EH (cell line): ENCODE results near the gene TMCC1.
"Not testable (repeated sequence)": the region's sequence is repeated elsewhere in the genome, so short reads cannot be mapped to it uniquely, and the experiment has no call there.

Source experiments
- DNase-seq: peaks from one replicate; pipeline ENCODE4 v3.0.0-alpha.2; 2015; ENCODE audit warnings: low read depth

TMCC1 gene

DNA sequence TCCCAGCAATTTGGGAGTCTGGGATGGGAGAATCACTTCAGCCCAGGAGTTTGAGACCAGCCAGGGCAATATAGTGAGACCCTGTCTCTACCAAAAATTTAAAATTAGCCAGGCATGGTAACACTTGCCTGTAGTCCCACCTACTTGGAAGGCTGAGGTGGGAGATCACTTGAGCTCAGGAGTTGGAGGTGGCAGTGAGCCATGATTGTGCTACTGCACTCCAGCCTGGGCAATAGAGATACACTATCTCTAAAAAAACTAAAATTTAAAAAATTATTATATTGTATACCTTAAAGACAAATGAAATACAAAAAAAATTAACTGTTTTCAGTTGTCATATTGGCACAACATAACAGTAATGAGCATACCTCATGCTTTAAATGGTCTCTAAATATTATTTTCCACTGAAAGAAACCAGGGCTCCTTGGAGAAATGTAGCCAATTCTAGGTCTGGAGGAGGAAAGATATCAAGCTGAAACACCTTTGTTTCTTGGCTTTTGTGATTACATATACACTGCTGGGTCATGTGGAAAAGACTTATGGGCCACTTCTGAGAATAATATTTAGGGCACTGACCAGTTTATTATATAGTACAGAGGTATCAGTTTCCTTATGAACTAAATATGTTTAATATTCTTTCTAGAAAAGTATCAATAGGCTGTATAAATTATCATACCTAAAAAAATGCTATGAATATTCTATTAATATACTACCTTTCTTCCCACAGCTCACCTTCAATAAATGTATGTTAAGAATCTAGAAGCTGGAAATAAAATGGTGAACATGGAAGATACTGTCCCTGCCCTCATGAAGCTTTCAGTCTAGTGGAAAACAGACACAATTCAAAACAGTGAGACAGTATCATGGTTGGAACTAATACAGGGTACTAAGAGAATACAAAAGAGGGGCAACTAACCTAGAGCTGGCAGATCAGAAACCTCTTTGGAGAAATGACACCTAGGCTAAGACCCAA, 119.5 kb downstream of the TMCC1 start:
- no peak for DNase-seq

- no peak for DNase-seq
These were observed 122.9 kb downstream of the TMCC1 start for GRCh38 chr3:129770604-129771003.

DNA sequence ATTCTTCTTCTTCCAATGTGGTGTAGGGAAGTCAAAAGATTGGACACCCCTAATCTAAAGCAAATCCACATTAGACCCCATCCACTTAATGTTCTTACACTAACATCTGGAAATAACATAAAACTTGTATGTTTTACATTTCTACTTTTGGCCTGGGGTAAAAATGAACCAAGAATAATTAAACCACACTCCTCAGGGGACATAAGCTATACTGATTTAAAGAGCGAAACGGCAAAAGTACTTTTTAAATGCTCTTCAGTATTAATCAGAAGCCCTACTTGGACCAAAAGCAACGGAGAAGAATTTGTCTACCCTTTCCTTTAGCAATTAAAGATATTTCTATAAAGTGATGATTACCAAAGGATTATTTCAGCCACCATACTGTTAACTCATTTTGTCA, 123.9 kb downstream of the TMCC1 start:
- no peak for DNase-seq

DNA sequence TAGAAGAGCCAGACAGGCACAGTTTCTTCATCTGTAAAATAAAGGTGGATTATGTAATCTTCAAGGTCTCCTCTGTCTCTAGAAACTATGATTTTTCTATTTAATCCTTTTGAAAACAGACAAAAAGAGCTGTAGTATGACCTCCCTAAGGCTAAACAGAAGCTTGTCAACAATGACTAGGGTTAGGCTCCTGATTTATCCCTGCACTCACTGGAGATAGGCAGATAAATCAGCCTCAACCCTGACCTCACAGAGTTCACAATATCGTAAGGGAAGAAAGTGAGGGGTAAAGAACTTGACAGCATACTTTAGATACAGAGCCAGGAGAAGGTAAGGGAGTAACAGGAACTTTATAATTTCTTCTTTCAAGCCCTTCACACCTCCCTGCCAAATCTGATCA, 124.8 kb downstream of the TMCC1 start:
- no peak for DNase-seq

DNA sequence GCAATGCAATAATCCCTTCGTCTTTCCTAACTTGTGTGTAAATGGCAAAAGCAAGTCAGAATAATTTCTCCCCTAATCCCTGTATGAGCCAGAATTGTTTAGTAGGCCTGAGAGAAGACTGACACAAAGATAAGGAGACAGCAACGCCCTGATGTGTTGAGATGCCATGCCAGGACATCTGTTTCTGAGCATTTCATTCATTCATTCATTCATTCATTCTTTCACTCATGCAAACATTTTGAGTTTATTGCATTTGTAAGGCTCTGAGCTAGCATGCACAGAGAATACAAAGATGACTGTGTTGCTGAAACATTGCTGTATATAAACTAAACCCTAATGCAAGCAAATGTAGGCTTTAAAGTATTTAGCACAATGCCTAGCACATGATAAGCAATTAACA, 127.4 kb downstream of the TMCC1 start:
- DNase-seq: no peak

GRCh38 chr3:129764090-129764489, 129.4 kb downstream of the TMCC1 start:
- no peak for DNase-seq

- no peak for DNase-seq
These were observed 134.7 kb downstream of the TMCC1 start for GRCh38 chr3:129758785-129759320.

DNA sequence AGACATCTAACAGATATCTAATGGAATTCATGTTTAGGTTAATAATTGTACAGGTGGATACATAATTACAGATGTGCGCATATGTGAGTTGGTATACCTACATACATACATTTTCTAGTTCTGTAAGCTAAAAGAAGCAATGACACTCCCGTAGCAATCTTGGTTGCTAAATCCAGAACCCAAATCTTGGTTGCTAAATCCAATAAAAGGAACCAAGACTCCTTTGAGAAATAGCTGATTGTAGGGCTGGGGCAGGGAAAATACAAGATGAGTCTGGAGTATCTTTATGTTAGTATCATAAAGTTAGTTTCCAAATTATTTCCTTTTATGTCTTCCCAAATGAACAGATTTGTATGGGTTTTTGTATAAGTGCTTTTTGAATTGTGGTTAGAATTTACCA, 135.2 kb downstream of the TMCC1 start:
- no peak for DNase-seq

GRCh38 chr3:129756871-129757270, 136.6 kb downstream of the TMCC1 start:
- peak; percentile 75 for DNase-seq

DNA sequence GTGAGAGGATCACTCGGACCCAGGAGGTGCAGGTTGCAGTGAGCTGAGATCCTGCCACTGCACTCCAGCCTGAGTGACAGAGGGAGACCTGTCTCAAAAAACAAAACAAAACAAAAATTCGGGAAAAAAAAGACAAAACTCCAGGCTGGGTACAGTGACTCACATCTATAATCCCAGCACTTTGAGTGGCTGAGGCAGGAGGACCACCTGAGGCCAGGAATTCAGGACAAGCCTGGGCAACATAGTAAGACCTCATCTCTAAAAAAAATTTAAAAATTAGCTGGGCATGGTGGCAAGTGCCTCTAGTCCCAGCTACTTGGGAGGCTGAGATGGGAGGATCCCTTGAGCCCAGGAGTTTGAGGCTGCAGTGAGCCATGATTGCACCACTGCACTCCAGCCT, 142.4 kb downstream of the TMCC1 start:
- not testable (repeated sequence) for DNase-seq

DNA sequence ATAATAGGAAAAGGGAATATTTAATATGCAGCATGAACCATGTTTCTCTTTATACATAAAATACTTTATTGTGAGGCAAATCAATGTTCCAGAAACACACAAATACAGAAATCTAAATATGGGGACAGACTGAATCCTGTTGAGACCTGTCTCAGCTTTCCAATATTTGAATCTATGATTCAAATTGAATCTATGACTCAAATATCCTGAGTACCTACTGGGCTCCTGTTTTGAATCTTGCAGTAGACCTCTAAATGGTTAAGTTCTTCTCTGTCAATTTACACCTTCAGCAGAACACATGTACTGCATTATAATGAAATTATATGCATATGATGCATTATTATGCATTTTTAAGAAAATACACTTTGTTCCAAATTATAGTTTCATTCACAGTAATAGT, 143.8 kb downstream of the TMCC1 start:
- no peak for DNase-seq

DNA sequence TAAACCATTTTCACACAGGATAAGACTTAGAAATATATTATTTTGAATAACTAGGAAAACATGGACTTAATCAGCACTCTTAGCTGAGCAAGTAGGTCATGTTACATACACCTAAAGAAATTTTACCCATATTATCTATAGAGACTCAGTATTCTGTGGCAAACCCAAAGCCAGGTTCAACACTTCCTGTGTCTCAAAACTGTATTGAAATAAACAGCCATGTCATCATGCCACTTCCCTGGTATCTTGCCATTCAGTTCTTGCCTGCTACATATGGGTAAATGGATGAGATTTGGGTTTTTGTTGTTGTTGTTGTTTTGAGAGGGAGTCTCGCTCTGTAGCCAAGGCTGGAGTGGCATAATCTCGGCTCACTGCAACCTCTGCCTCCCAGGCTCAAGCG, 145.5 kb downstream of the TMCC1 start:
- DNase-seq: no peak

GRCh38 chr3:129747136-129747535, 146.4 kb downstream of the TMCC1 start:
- no peak for DNase-seq

GRCh38 chr3:129746629-129747028, 146.9 kb downstream of the TMCC1 start:
- no peak for DNase-seq

DNA sequence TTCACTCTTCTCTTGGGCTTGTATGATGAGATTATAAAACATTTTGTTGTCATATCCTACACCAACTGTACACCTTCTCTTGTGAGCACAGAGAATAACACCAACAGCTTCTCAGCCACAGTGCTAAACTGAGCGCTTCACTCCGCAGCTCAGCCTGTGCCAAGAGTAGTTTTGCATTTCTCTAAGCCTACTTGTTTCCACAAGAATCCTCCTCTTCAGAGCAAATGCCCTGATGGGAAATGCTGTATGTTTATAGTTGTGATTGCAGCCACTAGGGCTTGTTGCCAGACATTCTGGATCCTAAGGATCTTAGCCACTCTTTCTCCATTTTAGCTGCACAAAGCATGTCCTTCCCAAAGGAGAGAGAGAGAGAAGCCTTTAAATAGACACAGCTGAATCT, 148.3 kb downstream of the TMCC1 start:
- DNase-seq: peak; percentile 49

GRCh38 chr3:129741794-129742193, 151.7 kb downstream of the TMCC1 start:
- no peak for DNase-seq

- DNase-seq: no peak
These were observed 153.4 kb downstream of the TMCC1 start for GRCh38 chr3:129740090-129740489.

- no peak for DNase-seq
These were observed 153.9 kb downstream of the TMCC1 start for GRCh38 chr3:129739634-129740033.

- no peak for DNase-seq
These were observed 155.3 kb downstream of the TMCC1 start for GRCh38 chr3:129738172-129738571.

DNA sequence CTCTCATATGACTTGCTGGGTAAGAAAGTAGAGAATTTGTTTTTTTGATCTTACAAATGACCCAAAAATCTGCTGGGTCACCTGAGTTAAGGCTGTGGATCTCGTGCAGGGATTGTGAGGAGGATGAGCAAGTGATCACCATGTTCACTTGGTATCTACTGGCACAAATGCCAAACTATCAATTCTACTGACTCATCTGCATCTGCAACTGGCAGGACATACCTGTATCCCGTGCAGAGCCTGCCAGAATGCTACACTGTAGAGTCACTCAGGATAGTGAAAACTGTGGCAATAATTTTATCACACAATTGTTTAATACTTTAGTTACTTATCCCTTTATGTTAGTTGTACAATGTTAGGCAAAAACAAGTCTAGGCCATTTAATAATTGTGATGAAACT, 157.4 kb downstream of the TMCC1 start:
- DNase-seq: no peak

DNA sequence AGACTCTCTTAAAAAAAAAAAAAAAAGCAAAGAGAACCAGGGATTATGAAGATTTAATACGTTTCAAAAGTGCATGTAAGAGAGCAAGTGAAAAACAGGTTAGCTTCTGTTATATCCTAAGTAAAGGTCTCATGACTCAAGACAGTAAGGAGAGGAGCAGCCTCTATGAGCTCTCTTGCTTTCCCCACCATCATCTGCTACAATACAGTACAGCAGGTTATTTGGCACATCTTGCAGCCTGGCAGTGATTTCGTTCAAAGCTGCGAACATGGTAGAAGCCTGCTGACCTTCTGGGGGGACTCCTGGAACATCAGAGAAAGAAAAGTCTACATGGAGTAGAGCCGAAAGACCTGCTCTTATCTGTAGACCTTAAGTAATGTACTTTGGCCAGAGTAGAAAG, 157.9 kb downstream of the TMCC1 start:
- DNase-seq: no peak

DNA sequence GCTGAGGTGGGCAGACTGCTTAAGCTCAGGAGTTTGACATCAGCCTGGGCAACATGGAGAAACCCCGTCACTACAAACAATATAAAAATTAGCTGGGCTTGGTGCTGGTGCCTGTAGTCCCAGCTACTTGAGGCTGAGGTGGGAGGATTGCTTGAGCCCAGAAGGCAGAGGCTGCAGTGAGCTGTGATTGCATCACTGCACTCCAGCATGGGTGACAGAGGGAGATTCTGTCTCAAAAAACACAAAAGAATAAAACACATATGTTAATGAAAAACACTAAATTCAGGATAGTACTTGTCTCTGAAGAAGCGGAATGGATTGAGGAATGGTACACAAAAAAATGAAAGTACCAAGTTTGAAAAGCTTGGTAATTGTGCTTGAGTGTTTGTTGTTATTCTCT, 159.1 kb downstream of the TMCC1 start:
- DNase-seq: no peak

- DNase-seq: no peak
These were observed 161.2 kb downstream of the TMCC1 start for GRCh38 chr3:129732200-129732876.
